ENCODE results near the gene RNF144B.
A peak's percentile ranks its signal among the peaks of the same experiment; 100 is the strongest.

Gene RNF144B

GRCh38 chr6:18387061-18387721, at the start of gene RNF144B:
Gene RNF144B (plus strand): TSS chr6:18387350. CDS start chr6:18399535, 12,185 bp downstream.
- TF ChIP-seq, protein P1, sequence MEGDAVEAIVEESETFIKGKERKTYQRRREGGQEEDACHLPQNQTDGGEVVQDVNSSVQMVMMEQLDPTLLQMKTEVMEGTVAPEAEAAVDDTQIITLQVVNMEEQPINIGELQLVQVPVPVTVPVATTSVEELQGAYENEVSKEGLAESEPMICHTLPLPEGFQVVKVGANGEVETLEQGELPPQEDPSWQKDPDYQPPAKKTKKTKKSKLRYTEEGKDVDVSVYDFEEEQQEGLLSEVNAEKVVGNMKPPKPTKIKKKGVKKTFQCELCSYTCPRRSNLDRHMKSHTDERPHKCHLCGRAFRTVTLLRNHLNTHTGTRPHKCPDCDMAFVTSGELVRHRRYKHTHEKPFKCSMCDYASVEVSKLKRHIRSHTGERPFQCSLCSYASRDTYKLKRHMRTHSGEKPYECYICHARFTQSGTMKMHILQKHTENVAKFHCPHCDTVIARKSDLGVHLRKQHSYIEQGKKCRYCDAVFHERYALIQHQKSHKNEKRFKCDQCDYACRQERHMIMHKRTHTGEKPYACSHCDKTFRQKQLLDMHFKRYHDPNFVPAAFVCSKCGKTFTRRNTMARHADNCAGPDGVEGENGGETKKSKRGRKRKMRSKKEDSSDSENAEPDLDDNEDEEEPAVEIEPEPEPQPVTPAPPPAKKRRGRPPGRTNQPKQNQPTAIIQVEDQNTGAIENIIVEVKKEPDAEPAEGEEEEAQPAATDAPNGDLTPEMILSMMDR (IDR thresholded peaks at IDR 0.05; ENCODE audit: borderline replicate concordance, control extremely low read depth, extremely low read depth, insufficient read depth, missing control alignments): no peak
- DNase-seq (ENCODE audit: low spot score): peak; percentile 40
- in situ Hi-C loops (cut with MboI; ENCODE audit: low sequenced_read_pairs, unreplicated experiment): no loop called here

DNA sequence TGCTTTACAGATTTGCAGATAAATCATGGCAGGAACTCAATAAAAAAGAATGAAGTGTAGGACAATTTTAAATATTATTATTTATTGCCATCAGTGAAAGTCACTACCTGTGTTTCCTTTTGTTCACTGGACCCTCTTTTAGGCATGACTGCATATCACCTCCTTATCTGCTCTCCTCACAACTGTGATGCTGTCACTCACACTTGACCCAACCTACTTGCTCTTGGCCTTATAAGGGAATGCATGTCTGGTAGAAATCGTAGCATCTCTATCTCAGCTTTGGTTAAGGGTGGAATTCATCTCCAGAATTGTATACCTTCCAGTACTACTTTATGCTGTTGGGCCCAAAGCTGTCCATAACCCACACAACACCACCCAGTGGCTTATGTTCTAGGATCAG, 47.6 kb upstream of the RNF144B start:
- DNase-seq (ENCODE audit: low spot score): no peak
- TF ChIP-seq, protein P1 (IDR thresholded peaks at IDR 0.05; ENCODE audit: borderline replicate concordance, control extremely low read depth, extremely low read depth, insufficient read depth, missing control alignments): no peak
- in situ Hi-C loops (cut with MboI; ENCODE audit: low sequenced_read_pairs, unreplicated experiment): no loop called here

DNA sequence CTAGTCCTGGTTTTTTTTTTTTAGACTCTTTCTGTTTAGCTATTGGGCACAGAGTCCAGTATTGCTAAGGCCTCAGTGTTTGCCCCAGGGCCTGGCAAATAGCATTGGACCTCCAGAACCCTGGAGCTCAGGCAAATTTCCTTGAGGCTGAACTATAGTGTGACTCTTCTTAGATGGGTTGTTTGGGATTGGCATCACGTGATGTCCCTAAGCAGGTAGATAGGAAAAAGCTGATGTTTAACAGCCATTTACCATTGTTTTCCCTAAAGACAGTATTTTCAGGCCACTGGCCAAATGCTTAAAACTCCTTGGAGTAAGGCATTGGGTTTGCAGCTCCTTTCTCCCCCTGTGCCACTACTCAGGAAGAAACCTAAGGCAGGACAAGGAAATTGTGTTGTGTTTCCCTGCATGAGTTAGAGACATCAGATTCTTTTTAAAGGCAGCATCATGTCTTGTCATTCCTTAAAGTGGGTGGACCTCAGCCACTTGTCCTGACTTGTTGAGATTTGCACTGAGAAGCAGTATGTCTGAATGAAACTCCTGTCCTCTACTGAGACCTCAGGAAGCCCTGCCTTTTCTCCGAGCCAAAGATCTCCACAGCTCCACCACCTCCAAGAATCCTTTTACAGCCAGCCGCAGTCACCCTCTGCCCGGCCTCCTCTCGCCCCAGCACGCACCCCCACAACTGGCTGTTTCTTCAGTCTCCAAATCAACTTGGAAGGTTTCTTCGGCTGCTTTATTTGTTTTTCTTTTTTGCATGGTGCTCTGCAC, 46.2 kb upstream of the RNF144B start:
- DNase-seq (ENCODE audit: low spot score): no peak
- TF ChIP-seq, protein P1 (IDR thresholded peaks at IDR 0.05; ENCODE audit: borderline replicate concordance, control extremely low read depth, extremely low read depth, insufficient read depth, missing control alignments): no peak
- in situ Hi-C loops (cut with MboI; ENCODE audit: low sequenced_read_pairs, unreplicated experiment): no loop called here

DNA sequence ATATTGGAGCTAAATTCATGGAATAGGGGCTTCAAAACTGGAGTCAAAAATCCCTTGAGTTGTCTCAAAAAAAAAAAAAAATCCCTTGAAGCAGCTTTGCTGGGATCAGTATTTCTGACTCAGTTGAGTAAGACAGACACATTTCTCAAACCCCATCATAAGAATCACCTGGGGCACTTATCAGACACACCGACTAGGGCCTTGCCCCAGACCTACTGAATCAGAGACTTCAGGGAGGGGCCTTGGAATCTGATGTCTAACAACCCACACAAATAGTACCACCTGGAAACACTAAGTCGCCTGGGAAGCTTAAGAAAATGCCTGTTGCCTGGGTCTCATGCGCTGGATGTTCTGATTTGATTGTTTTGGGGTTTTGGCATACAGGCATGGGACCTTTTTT, 44.9 kb upstream of the RNF144B start:
- in situ Hi-C loops (cut with MboI; ENCODE audit: low sequenced_read_pairs, unreplicated experiment): no loop called here
- TF ChIP-seq, protein P1 (IDR thresholded peaks at IDR 0.05; ENCODE audit: borderline replicate concordance, control extremely low read depth, extremely low read depth, insufficient read depth, missing control alignments): no peak

DNA sequence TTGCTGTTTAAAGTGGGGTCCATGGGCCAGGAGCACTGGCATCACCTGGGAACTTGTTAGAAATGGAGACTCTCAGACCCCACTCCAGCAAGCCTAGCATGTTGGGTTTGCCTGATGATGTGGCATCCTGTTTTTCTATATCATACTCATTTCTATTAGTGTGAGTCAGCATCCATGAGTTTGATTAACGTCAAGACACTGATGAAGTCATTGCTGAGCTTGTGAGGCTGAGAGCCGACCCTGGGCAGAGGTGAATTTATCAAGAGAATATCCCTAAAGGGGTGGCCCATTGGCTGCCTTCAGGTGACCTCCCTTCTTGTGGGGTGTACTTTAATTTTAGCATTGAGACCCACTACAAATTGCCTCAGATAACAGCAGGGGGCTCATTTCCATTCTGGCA, 43.4 kb upstream of the RNF144B start:
- in situ Hi-C loops (cut with MboI; ENCODE audit: low sequenced_read_pairs, unreplicated experiment): no loop called here
- DNase-seq (ENCODE audit: low spot score): no peak
- TF ChIP-seq, protein P1 (IDR thresholded peaks at IDR 0.05; ENCODE audit: borderline replicate concordance, control extremely low read depth, extremely low read depth, insufficient read depth, missing control alignments): no peak

More for the DNA sequence above, 44.9 kb upstream of the RNF144B start:
- no peak for DNase-seq (ENCODE audit: low spot score)

DNA sequence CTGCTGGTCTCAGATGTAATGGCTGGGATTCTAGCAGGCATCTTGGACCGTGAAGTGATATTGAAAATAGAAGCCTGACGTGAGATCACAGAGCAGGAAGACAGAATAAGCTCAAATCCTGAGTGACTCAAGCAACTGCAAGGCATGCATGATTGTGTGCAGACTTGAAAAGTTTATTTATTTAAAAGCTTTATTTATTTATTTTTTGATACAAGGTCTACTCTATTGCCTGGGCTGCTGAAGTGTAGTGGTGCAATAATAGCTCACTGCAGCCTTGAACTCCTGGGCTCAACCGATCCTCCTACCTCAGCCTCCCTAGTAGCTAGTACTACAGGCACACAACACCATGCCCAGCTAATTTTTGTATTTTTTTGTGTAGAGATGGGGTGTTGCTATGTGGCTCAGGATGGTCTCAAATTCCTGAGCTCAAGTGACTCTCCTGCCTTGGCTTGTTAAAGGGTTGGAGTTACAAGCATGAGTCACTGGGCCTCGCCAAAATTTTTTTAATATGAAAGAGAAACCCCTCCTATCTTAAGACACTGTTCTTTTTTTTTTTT, 40.1 kb upstream of the RNF144B start:
- TF ChIP-seq, protein P1 (IDR thresholded peaks at IDR 0.05; ENCODE audit: borderline replicate concordance, control extremely low read depth, extremely low read depth, insufficient read depth, missing control alignments): no peak
- in situ Hi-C loops (cut with MboI; ENCODE audit: low sequenced_read_pairs, unreplicated experiment): no loop called here
- no peak for DNase-seq (ENCODE audit: low spot score)
